Brain pericyte (primary cell): ENCODE results near the gene FIS1.
A peak's percentile ranks its signal among the peaks of the same experiment; 100 is the strongest.

Source experiments
- DNase-seq: peaks from one replicate; pipeline ENCODE4 v3.0.0-alpha.2; 2012; ENCODE audit warnings: low read depth, low spot score

FIS1 gene

DNA sequence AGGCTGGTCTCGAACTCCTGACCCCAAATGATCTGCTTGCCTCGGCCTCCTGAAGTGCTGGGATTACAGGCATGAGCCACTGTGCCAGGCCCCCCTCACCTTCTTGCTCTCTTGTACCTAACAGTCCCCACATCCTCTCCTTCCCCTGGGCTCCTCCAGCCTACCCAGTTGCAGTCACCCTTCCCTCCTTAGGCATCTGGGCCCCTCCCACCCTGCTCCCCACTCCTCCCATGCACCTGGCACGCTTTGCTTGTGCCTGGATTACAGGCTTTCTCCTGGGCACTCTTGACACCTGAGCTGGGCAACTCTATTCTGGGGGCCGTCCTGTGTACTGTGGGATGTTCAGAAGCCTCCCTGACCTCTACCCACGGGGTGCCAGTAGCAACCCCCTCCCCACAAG is 10.2 kb downstream of the FIS1 start:
- DNase-seq, result no peak

DNA sequence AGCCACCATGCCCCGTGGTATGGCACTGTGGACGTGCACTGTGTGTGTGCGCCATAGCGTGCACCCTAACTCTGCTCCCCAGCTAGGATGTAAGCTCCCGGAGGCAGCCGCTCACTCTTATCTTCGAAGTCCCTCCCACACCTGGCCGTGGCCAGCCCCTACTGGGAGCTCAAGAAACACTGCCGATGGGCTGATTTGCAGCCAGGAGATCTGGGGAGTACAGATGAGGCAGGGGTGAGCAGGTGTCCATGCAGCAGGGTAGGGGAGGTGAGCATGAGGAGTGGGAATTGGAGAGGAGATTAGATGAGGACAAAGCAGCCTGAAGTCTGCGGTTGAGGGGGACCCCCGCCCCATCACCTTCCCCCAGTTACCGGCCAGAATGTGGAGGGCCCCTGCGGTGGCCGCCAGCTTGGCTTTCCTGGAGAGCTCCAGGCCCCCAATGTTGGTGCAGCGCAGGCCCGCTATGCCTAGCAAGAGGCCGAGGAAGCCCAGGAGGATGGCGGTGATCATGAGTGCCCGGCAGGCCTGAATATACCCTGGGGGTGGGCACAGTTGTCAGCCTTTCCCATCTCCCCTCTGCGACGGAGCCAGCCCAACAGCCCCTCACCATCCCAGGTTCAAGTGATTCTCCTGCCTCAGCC is 10.9 kb downstream of the FIS1 start:
- DNase-seq, result no peak

DNA sequence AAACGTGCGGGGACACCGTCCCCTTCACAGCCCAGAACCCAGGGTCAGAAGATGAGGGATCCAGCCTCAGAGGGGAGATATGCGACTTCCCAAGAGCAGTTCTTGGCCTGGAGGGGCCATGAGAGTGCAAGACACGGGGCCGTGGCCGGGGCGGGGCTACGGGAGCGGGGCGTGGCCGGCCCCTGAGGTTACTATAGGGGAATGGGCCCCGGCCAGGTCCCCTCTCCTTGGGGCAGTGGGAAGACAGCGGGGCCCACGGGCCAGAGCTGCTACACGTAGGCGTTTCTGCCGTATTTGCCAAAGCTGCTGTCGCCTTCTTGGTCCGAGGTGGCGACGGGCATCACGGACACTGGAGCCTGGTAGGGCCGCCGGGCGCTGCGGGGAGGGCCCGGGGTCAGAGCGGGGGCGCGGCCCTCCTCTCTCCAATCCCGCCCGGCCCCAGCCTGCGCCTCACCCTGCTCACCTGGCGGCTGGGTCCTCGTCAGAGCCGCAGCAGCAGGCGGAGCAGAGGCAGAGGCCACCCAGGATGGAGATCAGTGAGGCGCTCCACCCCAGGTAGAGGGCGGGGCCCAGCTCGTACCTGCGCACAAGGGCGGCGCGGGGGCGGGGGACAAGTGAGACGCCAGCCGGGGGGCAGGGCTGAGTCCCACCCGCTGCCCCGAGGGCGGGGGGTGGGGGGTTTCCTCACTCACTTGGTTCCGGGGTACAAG is 12.6 kb downstream of the FIS1 start:
- no peak for DNase-seq

DNA sequence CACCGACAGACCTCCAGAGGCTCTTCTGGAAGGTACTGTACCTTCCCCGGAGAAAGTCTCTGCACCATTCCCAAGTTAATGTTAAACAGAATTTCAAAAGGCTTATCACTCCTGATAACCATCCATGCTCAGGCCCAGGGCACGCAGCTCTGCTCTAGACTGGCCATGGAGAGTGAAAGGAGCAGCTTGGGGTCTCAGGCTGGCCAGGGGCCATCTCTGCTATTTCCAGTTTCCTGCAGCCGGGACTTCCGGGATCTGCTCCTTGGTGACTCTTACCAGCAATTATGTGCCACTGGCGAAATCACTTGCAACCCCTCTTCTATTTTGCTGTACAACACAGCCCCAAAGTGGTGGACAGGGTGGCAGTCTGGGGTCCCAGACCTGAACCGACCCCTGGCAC is 13.2 kb downstream of the FIS1 start:
- DNase-seq, result no peak

DNA sequence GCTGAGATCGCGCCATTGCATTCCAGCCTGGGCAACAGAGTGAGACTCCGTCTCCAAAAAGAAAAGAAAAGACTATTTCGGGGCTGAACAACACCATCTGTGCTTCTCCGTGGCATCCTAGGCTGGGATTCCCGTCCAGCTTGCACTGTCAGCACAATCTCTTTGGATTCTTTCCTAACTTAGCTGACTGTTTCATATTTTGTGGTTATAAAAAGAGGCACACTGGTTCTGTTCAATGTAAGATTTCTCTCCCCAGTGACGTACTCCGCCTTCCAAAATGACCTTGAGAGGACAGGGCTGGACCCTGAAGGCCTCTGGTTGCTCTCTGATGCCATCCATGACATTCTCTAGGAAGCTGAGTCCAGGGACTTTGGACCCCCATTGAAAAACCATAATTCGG is 18.2 kb downstream of the FIS1 start:
- DNase-seq, result no peak

DNA sequence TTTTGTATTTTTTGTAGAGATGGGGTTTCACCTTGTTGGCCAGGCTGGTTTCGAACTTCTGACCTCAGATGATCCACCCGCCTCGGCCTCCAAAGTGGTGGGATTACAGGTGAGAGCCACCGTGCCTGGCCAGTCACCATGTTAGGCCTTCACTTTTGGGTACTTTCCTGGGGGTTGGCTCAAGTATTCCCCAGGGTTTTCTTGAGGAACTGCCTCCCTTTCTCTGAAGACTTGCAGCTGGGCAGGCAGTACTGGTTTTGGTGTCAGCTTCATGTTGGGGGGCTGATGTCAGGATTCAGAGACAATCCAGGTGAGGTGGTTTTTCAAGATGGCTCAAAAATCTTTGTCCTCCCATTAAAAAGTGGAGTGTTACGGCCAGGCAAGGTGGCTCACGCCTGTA is 19.2 kb downstream of the FIS1 start:
- no peak for DNase-seq

DNA sequence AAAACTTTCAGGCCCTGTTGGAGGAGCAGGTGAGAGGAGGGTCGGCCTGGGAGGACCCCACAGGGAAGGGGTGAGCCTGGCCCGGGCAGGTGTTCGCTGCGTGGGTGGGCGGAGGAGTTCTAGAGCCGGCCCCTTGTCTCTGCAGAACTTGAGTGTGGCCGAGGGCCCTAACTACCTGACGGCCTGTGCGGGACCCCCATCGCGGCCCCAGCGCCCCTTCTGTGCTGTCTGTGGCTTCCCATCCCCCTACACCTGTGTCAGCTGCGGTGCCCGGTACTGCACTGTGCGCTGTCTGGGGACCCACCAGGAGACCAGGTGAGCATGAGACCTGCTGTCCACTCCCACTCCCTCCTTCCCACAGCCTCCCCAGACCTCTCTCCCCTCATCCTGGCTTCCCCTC is 21.4 kb downstream of the FIS1 start:
- DNase-seq, result no peak

DNA sequence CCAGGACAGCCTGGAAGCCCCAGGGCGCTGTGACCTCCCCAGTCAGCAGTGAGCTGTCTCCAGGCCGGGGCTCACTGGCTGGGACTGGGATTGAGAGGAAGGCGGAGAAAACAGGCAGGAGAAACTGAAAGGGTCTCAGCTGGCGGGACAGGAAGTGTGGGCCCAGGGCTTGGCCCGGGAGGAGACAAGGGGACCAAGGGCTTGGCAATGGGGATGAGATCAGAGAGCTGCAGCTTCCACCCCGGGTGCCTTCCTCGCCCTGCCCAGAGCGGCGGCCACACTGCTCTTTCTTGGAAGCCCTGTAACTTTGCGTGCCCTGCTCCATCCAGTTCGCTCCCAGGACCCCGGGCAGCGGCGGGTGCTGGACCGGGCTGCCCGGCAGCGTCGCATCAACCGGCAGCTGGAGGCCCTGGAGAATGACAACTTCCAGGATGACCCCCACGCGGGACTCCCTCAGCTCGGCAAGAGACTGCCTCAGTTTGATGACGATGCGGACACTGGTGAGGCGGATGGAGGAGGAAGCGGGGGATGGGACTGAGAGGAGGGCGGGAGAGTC is 22.5 kb downstream of the FIS1 start:
- DNase-seq, result no peak

DNA sequence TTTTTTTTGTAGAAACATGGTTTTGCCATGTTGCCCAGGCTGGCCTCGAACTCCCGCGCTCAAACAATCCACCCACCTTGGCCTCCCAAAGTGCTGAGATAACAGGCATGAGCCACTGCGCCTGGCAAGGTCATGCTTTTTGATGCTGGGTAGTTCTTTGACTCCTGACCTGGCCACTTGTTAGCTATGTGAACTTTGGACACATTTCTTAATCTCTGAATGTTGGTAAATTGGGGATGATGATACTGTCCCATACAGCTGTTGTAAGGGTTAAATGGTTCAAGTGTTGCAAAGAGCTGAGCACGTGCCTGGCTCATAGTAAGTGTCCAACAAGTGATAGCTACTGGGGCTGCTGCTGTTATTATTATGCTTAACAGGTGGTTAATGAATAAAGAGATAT is 24.6 kb downstream of the FIS1 start:
- no peak for DNase-seq

DNA sequence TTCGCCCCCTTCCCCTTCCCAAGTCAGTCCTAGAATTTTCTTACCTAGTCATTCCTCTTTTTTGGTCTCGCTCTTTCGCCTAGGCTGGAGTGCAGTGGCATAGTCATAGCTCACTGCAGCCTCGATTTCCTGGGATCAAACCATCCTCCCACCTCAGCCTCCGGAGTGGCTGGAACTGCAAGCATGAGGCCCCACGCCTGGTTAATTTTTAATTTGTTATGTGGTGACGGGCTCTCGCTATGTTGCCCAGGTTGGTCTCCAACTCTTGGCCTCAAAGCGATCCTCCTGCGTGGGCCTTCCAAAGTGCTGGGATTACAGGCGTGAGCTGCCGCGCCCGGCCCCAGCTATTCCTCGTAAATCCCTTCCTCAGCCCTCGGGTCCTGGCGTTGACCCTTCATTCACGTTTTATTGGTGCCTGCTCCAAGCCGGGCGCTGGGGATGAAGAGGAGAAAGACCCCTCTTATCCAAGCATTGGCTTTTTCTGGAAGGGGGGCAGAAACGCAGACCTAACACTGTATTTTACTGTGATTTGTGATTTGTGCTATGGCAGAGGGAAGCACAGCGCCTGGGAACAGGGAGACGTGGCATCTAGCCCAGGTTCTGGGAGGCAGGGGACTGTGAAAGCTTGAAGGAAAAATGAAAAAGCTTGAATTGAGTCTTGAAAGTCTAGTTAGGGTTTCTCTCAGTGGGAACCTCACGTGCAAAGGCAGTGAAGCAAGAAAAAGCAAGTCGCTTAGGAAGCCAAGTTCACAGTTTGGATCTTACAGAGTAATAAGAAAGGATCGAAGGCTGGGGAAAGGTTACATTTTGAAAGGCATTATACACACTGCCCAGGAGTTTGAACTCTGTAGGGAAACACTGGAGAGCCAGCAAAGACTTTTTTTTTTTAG is 26.4 kb downstream of the FIS1 start:
- DNase-seq, result no peak

DNA sequence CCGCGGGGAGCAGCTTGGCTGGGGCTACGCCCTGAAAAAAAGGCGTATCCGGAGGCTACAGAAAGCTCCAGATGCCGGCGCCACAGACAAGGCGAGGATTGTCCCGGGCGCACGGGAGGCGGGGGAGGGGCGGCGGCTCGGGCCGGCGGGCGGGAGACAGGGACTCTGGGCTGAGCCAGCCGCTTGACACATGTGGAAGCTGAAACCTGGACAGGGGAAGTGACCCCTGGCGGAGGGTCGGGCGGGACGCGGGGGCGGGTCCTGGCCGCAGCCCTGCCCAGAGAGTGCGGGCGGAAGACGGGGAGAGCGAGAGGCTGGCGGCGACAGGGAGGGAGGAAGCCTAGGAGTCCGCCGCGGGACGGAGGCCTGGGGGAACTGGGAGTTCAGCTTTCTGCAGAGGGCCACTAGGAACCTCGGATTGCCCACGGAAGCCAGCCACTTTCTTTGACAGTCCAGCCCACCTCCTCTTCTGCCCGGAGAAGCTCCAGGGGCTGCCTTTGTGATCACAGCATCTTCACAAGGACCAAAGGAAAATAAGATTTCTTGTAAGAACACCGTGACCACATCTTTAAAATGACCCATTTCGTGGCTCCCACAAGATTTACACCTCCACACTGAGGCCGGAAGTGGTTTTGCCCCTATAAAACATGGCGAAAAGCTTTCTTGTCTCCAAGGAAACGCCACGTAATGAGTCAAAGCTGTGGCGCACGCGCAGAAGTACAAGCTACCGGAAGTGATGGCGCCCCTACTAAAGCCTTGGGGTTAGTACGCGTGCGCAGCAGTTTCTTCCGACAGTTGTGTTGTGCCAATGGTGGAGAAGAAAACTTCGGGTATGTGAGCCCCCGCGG is 27.3 kb downstream of the FIS1 start, which contains the start of the genes PLOD3 and ZNHIT1:
TSS of gene PLOD3 (minus strand) at position 194 of the 848 bp plus-strand sequence. CDS start 307 bp downstream, outside the sequence.
TSS of gene ZNHIT1 (plus strand) at position 778 of the 848 bp plus-strand sequence. CDS start at position 809, 31 bp downstream.
- peak; percentile 91 for DNase-seq

DNA sequence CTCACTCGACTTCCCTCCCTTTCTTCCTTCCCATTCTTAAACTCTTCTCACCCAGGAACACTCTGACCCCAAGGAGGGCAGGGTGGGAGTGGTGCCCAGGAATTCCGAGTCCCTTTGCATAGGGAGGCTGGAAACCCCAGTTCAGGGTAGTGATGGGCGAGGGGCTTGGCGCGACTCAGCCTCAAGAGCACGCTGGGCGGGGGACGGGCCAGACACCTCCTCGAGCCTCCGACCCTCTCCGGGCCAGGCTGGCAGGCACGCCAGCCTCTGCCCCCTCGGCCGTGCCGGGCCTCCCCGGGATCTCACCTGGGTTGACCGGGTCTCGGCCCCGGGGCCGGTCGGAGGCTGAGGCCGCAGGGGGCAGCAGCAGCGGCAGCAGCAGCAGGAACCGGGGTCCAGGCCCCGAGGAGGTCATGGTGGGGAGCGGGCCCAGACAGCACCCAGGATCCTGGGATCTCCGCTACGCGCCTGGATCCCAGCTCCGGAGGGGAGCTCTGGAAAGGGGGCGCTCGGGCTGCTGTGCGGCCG is 28.0 kb downstream of the FIS1 start:
- DNase-seq, result no peak

DNA sequence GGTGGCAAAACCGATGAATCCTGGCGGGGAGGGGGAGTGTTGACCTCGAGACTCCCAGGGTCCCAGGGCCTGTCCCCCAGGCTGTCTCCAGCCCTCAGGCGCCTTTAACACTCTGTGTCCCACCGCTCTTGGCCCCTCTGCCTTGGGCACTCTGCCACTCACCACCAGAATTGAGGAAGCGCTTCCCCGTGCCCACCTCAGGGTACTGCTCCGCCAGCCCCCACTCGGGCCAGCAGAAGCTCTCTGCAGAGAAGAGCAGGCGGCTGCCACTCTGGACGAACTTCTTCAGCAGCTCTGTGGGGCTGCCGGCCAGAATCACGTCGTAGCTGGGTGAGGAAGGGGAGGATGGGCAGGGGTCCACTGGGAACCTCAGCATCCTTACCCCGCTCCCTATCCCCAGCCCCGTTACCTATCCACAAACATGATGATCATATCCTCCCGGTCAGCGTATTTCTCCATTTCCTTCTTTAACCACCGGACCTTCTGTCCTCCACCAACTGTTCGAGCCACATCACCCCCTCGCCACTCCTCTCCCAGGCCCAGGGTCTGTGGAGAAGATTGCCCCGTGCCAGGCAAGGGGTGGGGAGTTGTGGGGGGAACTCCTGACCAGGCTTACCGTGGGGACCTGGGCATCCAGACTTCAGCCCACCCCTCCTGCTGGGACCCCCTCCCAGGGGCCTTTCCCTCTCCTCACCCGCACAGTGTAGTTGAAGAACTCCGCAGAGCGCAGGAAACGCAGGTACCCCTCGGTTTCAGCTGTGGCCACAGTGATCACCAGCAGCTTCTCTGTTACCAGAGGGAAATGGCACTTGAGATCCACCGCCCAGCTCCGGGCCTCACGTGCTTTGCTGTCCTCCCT is 28.7 kb downstream of the FIS1 start:
- no peak for DNase-seq

DNA sequence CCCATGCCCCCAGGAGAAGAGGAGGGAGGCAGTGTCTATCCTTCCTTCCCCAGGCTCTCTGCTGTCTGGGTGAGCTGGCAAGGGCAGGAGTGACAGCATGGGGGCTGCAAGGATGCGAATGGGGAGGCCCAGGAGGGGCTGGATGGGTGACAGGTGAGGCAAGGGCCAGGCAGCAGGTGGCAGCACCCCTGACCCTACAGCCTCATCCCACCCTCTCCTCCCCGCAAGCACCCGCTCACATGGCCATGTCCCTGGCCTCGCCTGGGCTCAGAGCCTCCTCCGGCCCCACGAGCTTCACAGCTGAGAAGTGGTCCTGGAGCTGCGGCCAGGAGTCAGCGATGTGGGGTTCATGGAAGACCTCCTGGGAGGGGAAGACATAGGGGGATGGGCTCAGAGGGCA is 32.9 kb downstream of the FIS1 start:
- no peak for DNase-seq

DNA sequence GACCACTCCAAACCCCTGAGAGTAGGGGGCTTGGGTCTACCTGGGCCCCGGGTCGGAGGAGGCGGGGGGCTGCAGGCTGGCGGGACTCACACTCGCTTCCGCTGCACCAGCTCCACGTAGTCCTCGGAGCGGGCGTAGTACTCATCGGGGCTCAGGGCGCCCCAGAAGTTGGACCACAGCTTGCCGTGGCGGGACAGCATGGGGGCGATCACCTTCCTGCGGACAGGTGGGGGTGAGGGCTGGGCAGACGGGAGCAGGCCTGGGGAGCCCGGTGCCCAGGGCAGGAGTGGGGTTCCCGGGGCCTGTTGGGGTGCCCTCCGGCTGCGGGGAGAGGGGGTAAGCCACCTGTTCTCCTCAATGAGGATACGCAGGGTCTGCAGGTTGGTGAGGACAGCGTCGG is 33.4 kb downstream of the FIS1 start:
- no peak for DNase-seq

DNA sequence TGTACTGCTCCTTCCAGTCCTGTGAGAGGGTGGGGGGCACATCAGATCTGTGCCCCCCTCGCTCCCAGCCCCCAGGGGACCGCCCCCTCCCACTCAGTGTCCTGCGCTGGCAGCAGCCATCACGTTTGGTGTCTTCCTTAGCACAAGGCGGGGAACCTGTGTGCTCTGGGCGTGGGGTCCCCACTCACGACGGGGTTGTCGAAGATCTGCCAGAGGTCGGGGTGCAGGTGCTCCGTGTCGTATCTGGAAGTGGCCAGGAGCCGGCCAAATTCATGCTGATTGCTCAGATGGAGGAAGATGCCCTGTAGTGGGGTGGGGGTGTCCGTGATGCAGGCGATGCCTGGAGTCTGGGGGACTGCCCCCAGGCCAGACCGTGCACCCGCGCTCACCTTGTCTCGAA is 34.7 kb downstream of the FIS1 start:
- no peak for DNase-seq

DNA sequence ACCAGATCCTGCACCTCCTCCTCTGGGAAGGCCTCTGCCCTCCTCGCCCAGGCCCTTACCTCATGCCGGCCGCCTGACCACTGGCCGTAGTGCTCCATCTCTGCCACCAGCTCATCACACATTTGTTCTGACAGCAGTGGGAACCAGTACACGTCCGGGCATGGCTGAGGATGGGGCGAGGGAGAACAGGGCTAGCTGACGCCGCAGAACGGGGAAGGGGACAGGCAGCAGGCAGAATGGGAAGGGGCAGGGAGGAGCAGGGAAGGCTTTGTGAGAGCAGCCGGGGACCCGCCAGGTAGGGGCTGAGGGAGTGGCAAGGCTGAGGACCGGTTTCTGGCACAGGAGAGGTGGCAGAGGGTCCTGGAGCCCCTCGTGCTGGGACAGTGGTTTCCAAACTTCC is 36.1 kb downstream of the FIS1 start:
- DNase-seq, result no peak

DNA sequence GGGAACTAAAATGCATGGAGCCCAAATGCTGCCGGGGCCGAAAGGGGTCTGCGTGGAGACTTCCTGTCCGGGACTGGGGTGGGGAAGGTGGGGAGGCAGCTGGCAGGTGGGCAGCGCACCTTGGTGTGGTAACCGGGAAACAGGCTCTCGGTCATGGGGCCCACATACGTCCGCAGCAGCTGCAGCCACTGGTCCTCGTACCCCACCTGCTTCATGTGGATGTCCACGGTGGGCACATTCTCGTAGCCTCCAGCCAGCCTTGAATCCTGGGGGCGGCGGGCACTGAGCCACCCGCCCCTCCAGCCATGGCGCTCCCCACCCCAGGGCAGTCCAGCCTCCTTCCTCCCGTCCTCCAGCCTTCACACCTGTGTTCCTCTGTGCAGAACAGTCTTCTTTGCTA is 37.4 kb downstream of the FIS1 start:
- no peak for DNase-seq

DNA sequence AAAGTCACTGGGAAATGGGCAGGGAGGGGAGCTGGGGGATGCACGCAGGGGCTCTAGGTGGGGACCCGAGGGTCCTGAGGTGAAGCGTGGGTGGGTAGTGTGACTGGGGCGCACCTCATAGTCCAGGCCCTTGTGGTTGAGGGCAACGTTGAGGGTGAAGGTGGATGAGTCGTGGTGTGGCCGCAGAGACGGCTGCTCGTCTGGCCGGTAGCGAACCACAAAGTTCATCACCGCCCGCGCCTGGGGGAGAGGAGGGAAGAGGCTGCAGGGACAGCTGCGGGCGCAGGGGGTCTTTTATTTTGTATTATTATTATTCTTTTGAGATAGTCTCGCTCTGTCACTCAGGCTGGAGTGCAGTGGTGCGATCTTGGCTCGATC is 38.2 kb downstream of the FIS1 start:
- no peak for DNase-seq
